Measurements from ENCODE around the gene NSMCE1.

GRCh38 chr16:27193300-27193990 lies 75.1 kb downstream of the NSMCE1 start:
- TF ChIP-seq EZH2 (IDR thresholded peaks at IDR 0.05; ENCODE audit: low read length, missing control alignments): no peak
- peak in 1 of 2 donors; percentile 9 for TF ChIP-seq CTCF (conservative IDR thresholded peaks at IDR 0.05 in 1 of 2, IDR thresholded peaks at IDR 0.05 in 1 of 2; ENCODE audit: low read depth in 1 of 2, low read length in 2 of 2)

All from fibroblast of lung (primary cell).